ENCODE results near the gene UBE2D1.

UBE2D1 gene

DNA sequence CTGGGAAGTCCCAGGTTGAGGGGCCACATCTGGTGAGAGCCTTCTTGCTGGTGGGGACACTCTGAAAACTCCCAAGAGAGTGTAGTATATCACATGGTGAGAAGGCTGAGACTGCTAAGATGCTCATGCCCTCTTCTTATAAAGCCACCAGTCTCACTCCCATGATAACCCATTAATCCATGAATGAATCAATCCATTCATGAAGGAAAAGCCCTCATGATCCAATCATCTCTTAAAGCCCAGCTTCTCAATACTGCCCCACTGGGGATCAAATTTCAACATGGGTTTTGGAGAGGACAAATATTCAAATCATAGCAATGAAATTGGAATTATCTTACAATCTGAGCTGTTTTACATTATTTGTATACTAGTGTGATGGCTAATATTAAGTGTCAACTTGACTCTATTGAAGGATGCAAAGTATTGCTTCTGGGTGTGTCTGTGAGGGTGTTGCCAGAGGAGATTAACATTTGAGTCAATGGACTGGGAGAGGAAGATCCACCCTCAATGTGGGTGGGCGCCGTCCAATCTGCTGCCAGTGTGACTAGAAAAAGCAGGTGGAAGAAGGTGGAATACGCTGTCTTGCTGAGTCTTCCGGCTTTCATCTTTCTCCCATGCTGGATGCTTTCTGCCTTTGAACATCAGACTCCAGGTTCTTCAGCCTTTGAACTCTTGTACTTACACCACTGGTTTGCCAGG lies 14.3 kb upstream of the UBE2D1 start:
- DNase-seq (no peak), ATAC-seq (replicated peaks) (no peak)
- Mint-ChIP-seq H3K27me3 (no peaks in the 10 kb centered on the region), H3K4me3 (no peak overlapping the region), H3K27ac (no peak overlapping the region), H3K4me1 (ENCODE audit: low read depth in 2 of 2) (peaks cover 6 to 11% of the 10 kb centered on the region in 2 donors), H3K9me3 (no peaks in the 10 kb centered on the region), H3K36me3 (ENCODE audit: insufficient read depth) (no peaks in the 10 kb centered on the region)

DNA sequence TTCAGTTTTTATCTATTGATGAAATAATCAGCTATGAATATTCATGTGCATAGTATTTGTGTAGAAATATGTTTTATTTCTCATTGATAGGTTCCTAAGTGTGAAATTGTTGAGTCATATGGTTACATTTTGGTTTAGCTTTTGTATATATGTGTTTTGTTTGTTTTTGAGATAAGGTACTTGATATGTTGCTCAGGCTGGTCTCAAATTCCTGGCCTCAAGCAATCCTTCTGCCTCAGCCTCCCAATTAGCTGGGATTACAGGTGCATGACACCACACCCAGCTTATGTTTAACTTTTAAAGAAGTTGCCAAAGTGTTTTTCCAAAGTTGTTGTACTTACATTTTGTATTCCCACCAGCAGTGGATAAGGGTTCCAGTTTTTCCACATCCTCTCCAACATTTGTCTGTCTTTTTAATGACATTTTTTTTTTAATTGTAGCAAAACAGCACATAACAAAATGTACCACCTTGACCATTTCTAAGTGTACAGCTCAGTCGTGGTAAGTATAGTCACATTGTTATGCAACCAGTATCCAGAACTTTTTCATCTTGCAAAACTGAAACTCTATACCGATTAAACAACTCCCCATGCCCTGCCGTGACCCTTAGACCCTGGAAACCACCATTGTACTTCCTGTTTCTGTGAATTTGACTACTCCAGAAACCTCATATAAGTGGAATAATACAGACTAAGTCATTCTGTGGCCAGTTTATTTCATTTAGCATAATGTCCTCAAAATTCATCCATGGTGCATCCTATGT lies 12.6 kb upstream of the UBE2D1 start:
- Mint-ChIP-seq H3K4me3 (no peak overlapping the region), H3K27ac (peak overlapping the region in 1 of 2 donors; percentile 45), H3K36me3 (ENCODE audit: insufficient read depth) (no peaks in the 10 kb centered on the region), H3K27me3 (peaks cover 0 to 13% of the 10 kb centered on the region in 2 donors), H3K4me1 (ENCODE audit: low read depth in 2 of 2) (peaks cover 6 to 11% of the 10 kb centered on the region in 2 donors), H3K9me3 (no peaks in the 10 kb centered on the region)
- DNase-seq (no peak), ATAC-seq (replicated peaks) (peak; percentile 50)

DNA sequence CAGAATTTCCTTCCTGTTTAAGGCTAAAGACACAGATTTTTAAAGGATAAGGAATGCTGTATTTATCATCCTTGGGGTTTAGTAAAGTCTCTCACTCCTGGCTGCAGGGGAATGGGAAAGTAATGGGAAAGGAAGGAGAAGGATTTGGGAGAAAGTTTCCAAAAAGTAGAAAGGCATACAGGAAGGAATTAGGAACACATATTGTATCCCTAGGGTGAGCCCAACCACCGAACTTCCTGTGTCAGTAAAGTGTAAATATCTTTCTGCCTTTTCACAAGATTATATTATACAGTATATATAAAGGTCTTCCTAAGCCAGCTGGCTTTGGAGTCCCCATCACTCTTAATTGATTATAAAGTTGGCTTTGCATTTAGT lies 12.0 kb upstream of the UBE2D1 start:
- no peaks in the 10 kb centered on the region for H3K9me3 Mint-ChIP-seq
- H3K36me3 Mint-ChIP-seq (ENCODE audit: insufficient read depth): no peaks in the 10 kb centered on the region
- no peak for DNase-seq
- no peak overlapping the region for H3K4me3 Mint-ChIP-seq
- peaks cover 6 to 11% of the 10 kb centered on the region in 2 donors for H3K4me1 Mint-ChIP-seq (ENCODE audit: low read depth in 2 of 2)
- ATAC-seq (replicated peaks): no peak
- H3K27me3 Mint-ChIP-seq: peaks cover 0 to 13% of the 10 kb centered on the region in 2 donors
- H3K27ac Mint-ChIP-seq: peak overlapping the region in 1 of 2 donors; percentile 45

DNA sequence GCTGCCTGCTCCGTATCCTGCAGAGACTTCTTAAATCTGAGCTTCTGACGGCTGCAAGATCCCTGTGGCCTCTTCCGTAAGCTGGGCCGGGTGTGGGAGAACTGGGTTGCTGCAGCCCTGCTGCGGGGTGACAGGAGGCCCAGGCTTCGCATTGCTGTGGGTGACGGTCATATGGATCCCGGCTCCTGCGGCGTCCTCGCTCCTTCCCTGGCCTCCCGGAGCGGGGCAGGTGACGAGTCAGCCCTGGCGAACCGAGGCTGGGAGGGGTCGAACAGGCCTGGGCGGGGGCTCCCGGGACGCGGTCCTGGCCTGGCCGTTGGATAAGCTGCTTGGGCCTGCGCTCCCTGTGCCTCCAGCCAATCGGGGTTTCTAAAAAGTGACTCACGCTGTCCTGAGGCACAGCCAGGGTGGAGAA lies 7.8 kb upstream of the UBE2D1 start:
- Mint-ChIP-seq H3K27me3 (peaks cover 6 to 13% of the 10 kb centered on the region in 2 donors), H3K4me1 (ENCODE audit: low read depth in 2 of 2) (peaks cover 6 to 11% of the 10 kb centered on the region in 2 donors), H3K9me3 (no peaks in the 10 kb centered on the region), H3K36me3 (ENCODE audit: insufficient read depth) (no peaks in the 10 kb centered on the region), H3K4me3 (no peak overlapping the region), H3K27ac (no peak overlapping the region)
- no peak for ATAC-seq (replicated peaks)
- DNase-seq: no peak

DNA sequence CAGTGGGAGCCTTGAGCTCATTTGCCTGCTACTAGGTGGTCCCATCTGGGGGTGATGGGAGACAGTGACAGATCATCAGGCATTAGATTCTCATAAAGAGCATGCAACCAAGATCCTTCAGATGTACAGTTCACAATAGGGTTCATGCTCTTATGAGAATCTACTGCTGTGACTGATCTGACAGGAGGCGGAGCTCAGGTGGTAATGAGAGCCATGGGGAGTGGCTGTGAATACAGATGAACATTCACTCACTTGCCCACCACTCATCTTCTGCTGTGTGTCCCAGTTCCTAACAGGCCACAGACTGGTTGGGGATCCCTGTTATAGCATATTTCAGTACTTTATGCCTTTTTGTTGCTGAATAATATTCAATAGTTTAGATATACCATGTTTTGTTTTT lies 6.6 kb upstream of the UBE2D1 start:
- no peak overlapping the region for H3K27ac Mint-ChIP-seq
- no peak for DNase-seq
- no peaks in the 10 kb centered on the region for H3K9me3 Mint-ChIP-seq
- H3K27me3 Mint-ChIP-seq: peaks cover 6 to 13% of the 10 kb centered on the region in 2 donors
- no peaks in the 10 kb centered on the region for H3K4me1 Mint-ChIP-seq (ENCODE audit: low read depth in 2 of 2)
- ATAC-seq (replicated peaks): no peak
- no peak overlapping the region for H3K4me3 Mint-ChIP-seq
- H3K36me3 Mint-ChIP-seq (ENCODE audit: insufficient read depth): no peaks in the 10 kb centered on the region

DNA sequence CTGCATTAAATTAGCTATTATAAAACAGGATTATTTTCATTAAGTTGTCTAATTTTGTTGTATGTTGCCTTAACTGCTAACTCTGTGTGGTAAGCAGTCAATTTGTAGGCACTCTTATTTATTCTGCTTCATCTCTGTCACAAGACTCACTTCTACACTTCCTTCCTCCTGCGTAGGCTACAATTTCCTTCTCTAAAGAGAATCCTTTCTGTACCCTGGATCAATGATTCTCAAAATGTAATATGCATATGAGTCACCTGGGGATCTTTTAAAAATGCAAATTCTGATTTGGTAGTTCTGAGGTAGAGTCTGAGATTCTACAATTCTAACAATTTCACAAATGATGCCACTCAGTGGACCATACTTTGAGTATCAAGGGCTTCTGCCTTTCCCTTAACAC lies 4.4 kb upstream of the UBE2D1 start:
- DNase-seq: no peak
- Mint-ChIP-seq H3K9me3 (no peaks in the 10 kb centered on the region), H3K36me3 (ENCODE audit: insufficient read depth) (no peaks in the 10 kb centered on the region), H3K4me3 (no peak overlapping the region), H3K27me3 (peaks cover 6 to 13% of the 10 kb centered on the region in 2 donors), H3K27ac (no peak overlapping the region), H3K4me1 (ENCODE audit: low read depth in 2 of 2) (peaks cover 0 to 7% of the 10 kb centered on the region in 2 donors)
- ATAC-seq (replicated peaks): no peak

DNA sequence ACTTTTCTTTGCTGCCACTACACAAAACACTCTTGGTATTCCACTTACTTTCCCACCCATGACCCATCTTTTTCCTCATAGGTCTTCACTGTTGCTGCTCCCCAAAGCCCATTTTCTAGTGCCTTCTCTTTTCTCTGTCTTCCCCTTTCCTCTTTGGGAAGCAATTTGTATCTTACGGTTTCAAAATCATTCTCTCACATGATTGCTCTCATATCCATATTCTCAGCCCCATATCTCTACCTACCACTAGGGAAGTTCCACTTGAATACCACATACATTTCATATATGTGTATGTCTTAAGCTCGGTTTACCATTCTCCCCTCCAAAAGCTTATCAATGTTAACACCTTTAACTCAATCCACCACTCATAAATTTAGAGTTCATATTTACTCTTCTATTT lies 3.2 kb upstream of the UBE2D1 start:
- H3K27ac Mint-ChIP-seq: no peak overlapping the region
- no peaks in the 10 kb centered on the region for H3K36me3 Mint-ChIP-seq (ENCODE audit: insufficient read depth)
- H3K4me3 Mint-ChIP-seq: no peak overlapping the region
- DNase-seq (no peak), ATAC-seq (replicated peaks) (no peak)
- H3K4me1 Mint-ChIP-seq (ENCODE audit: low read depth in 2 of 2): peaks cover 10 to 18% of the 10 kb centered on the region in 2 donors
- peaks cover 3 to 6% of the 10 kb centered on the region in 2 donors for H3K27me3 Mint-ChIP-seq
- H3K9me3 Mint-ChIP-seq: no peaks in the 10 kb centered on the region

DNA sequence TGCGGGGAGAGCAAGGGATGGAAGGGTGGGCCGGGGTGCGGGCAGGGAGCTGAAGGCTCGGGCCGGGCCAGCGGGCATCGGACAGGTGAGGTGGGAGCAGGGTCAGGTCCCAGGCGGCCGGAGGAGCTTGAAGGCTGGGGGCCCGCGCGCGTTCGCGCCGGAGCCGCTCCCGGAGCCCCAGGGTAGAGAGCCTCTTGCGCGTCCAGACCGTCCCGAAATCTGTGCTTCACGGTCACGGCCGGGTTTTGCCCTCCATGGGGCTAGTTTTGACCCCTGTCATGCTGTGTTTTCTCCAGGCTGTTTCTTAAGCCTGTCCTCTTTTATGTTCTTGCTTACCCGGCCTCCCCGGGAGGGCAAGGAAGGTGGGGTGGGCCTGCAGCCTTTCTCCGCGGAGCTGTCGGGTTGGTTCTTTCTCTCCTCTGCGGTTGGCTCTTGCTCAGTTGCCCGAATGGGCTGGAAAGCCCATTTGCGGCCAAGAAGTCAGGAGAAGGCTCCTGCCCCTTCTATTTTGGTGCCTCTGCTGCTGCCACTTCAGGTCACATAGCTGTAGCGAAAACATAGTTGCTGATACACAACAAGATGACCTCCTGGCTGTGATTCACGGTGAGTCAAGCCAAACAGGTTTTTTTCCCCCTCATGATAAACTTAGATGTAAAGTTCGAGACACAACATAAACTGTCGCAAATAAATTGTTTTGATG lies 650 bp downstream of the UBE2D1 start:
- peaks cover 24% of the 10 kb centered on the region in 2 donors for H3K4me1 Mint-ChIP-seq (ENCODE audit: low read depth in 2 of 2)
- peaks cover 0 to 6% of the 10 kb centered on the region in 2 donors for H3K27me3 Mint-ChIP-seq
- no peaks in the 10 kb centered on the region for H3K9me3 Mint-ChIP-seq
- peak overlapping the region; percentile 89 for H3K4me3 Mint-ChIP-seq
- DNase-seq: no peak
- peak overlapping the region; percentile 84 to 91 for H3K27ac Mint-ChIP-seq
- H3K36me3 Mint-ChIP-seq (ENCODE audit: insufficient read depth): no peaks in the 10 kb centered on the region
- peak; percentile 46 for ATAC-seq (replicated peaks)

DNA sequence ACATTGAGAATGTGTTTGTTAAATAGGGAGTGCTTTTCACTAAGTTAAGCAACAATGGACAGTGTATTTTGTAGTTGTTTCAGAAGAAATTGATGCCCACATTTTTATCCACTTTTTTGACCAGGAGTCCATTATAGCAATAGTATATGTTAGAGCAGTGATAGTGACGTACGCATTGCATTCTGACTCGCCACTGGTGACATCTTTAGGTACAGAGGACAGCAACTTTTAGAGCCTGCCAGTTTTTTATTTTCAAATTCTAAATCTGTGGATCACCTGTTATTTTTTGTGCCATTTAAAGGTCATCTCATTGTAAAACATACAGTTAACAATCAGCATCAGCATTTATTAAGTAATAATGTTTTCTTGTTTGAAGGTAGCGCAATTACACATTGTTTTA lies 1.4 kb downstream of the UBE2D1 start:
- peak overlapping the region; percentile 84 to 91 for H3K27ac Mint-ChIP-seq
- peaks cover 0 to 4% of the 10 kb centered on the region in 2 donors for H3K27me3 Mint-ChIP-seq
- ATAC-seq (replicated peaks) (no peak), DNase-seq (no peak)
- H3K36me3 Mint-ChIP-seq (ENCODE audit: insufficient read depth): no peaks in the 10 kb centered on the region
- no peaks in the 10 kb centered on the region for H3K9me3 Mint-ChIP-seq
- H3K4me1 Mint-ChIP-seq (ENCODE audit: low read depth in 2 of 2): peaks cover 29 to 32% of the 10 kb centered on the region in 2 donors
- peak overlapping the region; percentile 89 for H3K4me3 Mint-ChIP-seq

DNA sequence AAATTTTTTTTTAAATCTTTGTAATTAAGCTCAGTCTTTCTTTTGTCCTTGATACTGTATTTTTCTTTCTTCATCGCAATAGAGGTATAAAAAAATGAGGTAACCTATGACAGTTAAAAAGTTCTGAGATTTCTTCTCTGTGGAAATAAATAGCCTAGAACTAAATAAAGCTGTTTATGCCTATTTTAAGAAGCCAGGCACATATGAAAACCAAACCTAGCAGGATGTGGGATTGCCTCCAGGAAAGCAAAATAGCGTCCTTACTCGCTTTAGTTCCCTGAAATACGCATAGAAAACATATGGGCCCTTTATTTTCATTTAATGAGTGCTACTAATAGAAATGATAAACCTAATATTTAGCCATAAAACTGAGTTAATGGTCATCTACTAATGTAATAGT lies 6.6 kb downstream of the UBE2D1 start:
- Mint-ChIP-seq H3K9me3 (no peaks in the 10 kb centered on the region), H3K36me3 (ENCODE audit: insufficient read depth) (no peaks in the 10 kb centered on the region)
- no peak for DNase-seq

DNA sequence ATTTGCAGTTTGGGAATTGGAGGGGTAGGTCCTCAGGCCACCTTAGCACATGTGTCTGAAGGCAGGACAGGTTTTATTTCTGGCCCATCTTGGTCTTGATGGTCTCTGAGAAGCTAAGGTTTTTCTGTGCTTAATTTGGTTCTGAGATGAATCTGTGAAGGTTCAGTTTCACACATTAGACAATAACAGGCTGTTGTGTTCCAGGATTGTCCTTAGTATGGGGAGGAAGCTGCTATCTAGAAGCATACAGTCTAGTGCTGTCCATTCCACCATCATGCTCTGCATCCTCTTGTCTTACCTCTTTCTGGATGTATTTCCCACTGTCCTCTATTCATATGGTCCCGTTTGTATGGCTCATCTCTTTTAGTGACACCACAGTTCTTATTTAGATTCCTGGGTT lies 7.1 kb downstream of the UBE2D1 start:
- peaks cover 21 to 40% of the 10 kb centered on the region in 2 donors for H3K4me1 Mint-ChIP-seq (ENCODE audit: low read depth in 2 of 2)

More for the DNA sequence above, 6.6 kb downstream of the UBE2D1 start:
- Mint-ChIP-seq H3K4me3 (no peak overlapping the region), H3K27ac (no peak overlapping the region), H3K27me3 (no peaks in the 10 kb centered on the region), H3K4me1 (ENCODE audit: low read depth in 2 of 2) (peaks cover 23 to 44% of the 10 kb centered on the region in 2 donors)
- ATAC-seq (replicated peaks): no peak

DNA sequence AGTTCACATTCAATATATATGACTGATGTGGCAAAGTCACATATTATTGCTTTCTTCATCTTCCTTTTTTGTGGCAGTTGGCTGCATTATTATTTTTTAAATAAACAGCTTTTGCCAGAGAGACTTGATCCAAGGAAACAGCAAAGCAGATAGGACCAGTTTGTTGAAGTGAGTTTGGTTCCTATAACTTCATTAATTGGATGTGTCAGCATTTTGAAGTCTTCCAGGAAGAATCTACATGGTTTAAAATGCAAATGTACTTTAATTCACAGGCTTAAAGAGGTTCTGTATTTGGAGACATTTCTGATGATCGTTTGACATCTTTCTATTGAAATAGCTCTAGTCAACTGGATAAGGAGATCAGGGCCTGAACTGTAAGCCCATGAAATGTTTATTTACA lies 13.2 kb downstream of the UBE2D1 start:
- H3K27ac Mint-ChIP-seq: no peak overlapping the region

More for the DNA sequence above, 7.1 kb downstream of the UBE2D1 start:
- Mint-ChIP-seq H3K27me3 (no peaks in the 10 kb centered on the region), H3K36me3 (ENCODE audit: insufficient read depth) (no peaks in the 10 kb centered on the region), H3K4me3 (no peak overlapping the region), H3K27ac (no peak overlapping the region), H3K9me3 (no peaks in the 10 kb centered on the region)
- no peak for DNase-seq
- ATAC-seq (replicated peaks): no peak

DNA sequence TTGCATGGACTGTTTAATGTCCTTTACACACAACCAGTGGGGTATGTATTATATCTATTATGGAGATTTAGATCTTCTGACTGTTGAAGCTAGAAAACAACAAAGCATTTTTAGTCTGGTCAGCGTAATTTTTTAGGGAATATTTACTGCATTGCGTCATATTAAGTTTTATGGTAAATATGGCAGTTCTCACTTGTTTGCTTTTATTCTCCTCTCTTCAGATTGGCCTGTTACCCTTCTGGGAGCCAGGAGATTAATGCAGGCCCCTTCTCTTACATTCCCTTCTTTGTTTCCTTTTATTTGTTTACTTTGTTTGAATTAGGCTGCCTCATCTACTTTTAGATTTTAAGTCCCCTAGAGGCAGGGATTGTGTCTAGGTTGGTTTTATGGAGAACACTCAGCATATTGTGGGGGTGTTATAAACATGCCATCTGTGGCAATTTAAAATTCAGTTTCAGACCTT lies 13.8 kb downstream of the UBE2D1 start:
- Mint-ChIP-seq H3K4me1 (ENCODE audit: low read depth in 2 of 2) (peaks cover 18 to 40% of the 10 kb centered on the region in 2 donors), H3K27ac (no peak overlapping the region), H3K4me3 (no peak overlapping the region), H3K36me3 (ENCODE audit: insufficient read depth) (no peaks in the 10 kb centered on the region), H3K9me3 (no peaks in the 10 kb centered on the region), H3K27me3 (no peaks in the 10 kb centered on the region)
- DNase-seq (no peak), ATAC-seq (replicated peaks) (no peak)

More for the DNA sequence above, 13.2 kb downstream of the UBE2D1 start:
- DNase-seq: no peak
- Mint-ChIP-seq H3K27me3 (no peaks in the 10 kb centered on the region), H3K9me3 (no peaks in the 10 kb centered on the region), H3K4me1 (ENCODE audit: low read depth in 2 of 2) (peaks cover 18 to 40% of the 10 kb centered on the region in 2 donors), H3K36me3 (ENCODE audit: insufficient read depth) (no peaks in the 10 kb centered on the region), H3K4me3 (no peak overlapping the region)
- ATAC-seq (replicated peaks): no peak

All from effector memory CD8-positive, alpha-beta T cell (primary cell).